ENCODE measurements around the gene IRX2.

The IRX2 gene

DNA sequence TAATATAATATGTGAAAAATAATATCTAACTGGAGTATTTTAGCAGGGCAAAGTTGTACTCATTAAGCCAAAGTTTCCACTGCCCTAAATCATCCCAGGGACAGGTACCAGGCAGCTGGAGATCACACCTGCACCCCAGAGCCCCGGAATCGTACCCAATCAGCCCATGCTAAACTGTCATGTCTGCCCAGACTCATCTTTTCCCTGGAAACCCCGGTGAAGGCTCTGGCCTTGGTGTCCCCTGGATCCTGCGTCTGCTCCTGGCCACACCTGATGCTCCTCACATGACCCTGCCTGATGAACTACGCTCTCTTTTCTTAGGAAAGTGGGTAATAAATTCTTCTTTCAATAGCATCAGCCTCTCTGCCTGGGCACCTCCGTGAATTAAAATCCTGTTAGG is 15.6 kb upstream of the IRX2 start:
- 92 to 93% methylated on average over 6 of the region's 6 CpGs for WGBS, 2 experiments

GRCh38 chr5:2764581-2764980 is 13.1 kb upstream of the IRX2 start:
- H3K27me3 ChIP-seq (ENCODE audit: control insufficient read depth, insufficient read depth, low read length, poor library complexity, severe bottlenecking), result no peaks in the 10 kb centered on the region
- peaks cover 5% of the 10 kb centered on the region for H3K4me1 ChIP-seq (ENCODE audit: control insufficient read depth, insufficient read depth, low read length)
- H3K27ac ChIP-seq (ENCODE audit: insufficient read depth, low read depth, low read length, poor library complexity, severe bottlenecking), result no peak overlapping the region
- H3K9me3 ChIP-seq (ENCODE audit: control insufficient read depth, low read length), result no peaks in the 10 kb centered on the region
- no peaks in the 10 kb centered on the region for H3K36me3 ChIP-seq (ENCODE audit: control insufficient read depth, insufficient read depth, low read length)
- H3K4me3 ChIP-seq (ENCODE audit: insufficient read depth, low read depth, low read length), result no peak overlapping the region
- 87 to 88% methylated on average over 15 of the region's 15 CpGs for WGBS, 2 experiments

More for the DNA sequence above, 15.6 kb upstream of the IRX2 start:
- H3K27ac ChIP-seq (ENCODE audit: insufficient read depth, low read depth, low read length, poor library complexity, severe bottlenecking), result no peak overlapping the region
- H3K4me1 ChIP-seq (ENCODE audit: control insufficient read depth, insufficient read depth, low read length), result no peaks in the 10 kb centered on the region
- H3K9me3 ChIP-seq (ENCODE audit: control insufficient read depth, low read length), result no peaks in the 10 kb centered on the region
- H3K27me3 ChIP-seq (ENCODE audit: control insufficient read depth, insufficient read depth, low read length, poor library complexity, severe bottlenecking), result no peaks in the 10 kb centered on the region
- H3K36me3 ChIP-seq (ENCODE audit: control insufficient read depth, insufficient read depth, low read length), result no peaks in the 10 kb centered on the region
- H3K4me3 ChIP-seq (ENCODE audit: insufficient read depth, low read depth, low read length), result no peak overlapping the region

- Histone ChIP-seq H3K27me3 (ENCODE audit: control insufficient read depth, insufficient read depth, low read length, poor library complexity, severe bottlenecking) (no peaks in the 10 kb centered on the region), H3K27ac (ENCODE audit: insufficient read depth, low read depth, low read length, poor library complexity, severe bottlenecking) (no peak overlapping the region), H3K4me3 (ENCODE audit: insufficient read depth, low read depth, low read length) (no peak overlapping the region), H3K36me3 (ENCODE audit: control insufficient read depth, insufficient read depth, low read length) (peaks cover 4% of the 10 kb centered on the region), H3K9me3 (ENCODE audit: control insufficient read depth, low read length) (no peaks in the 10 kb centered on the region), H3K4me1 (ENCODE audit: control insufficient read depth, insufficient read depth, low read length) (peaks cover 5% of the 10 kb centered on the region)
- WGBS, 2 experiments, result 97% methylated on average over 4 of the region's 4 CpGs
These were observed 12.0 kb upstream of the IRX2 start for GRCh38 chr5:2763533-2763794.

GRCh38 chr5:2762744-2763532 is 11.5 kb upstream of the IRX2 start:
- Histone ChIP-seq H3K27me3 (ENCODE audit: control insufficient read depth, insufficient read depth, low read length, poor library complexity, severe bottlenecking) (no peaks in the 10 kb centered on the region), H3K9me3 (ENCODE audit: control insufficient read depth, low read length) (no peaks in the 10 kb centered on the region), H3K27ac (ENCODE audit: insufficient read depth, low read depth, low read length, poor library complexity, severe bottlenecking) (no peak overlapping the region), H3K4me1 (ENCODE audit: control insufficient read depth, insufficient read depth, low read length) (peaks cover 5% of the 10 kb centered on the region), H3K4me3 (ENCODE audit: insufficient read depth, low read depth, low read length) (no peak overlapping the region), H3K36me3 (ENCODE audit: control insufficient read depth, insufficient read depth, low read length) (peaks cover 4% of the 10 kb centered on the region)
- WGBS, 2 experiments, result 88% methylated on average over 12 of the region's 12 CpGs

DNA sequence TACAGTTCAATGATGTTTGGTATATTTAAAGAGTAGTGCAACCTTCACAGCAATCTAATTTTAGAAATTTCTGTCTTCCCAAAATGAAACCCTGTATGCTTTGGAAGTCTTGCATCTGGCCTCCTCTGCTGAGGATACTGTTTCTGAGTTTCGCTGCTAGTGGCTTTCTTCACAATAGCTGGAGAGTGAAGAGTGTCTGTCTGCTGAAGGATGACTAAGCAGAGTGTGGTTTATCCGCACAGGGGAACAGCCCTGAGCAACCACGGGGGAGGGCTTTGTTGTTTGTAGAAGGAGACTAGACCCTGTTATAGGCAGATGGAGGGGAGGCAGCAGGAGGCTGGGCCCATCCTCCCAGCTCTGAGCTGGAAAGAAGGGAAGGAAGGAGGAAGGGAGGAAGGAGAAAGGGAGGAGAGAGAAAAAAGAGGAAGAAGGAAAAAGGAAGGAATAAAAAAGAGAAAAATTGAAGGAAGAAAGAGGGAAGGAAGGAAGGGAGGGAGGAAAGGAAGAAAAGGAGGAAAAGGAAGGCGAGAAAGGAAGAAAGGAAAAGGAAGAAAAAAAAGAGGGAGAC is 10.5 kb upstream of the IRX2 start:
- Histone ChIP-seq H3K36me3 (ENCODE audit: control insufficient read depth, insufficient read depth, low read length) (peaks cover 4% of the 10 kb centered on the region), H3K27ac (ENCODE audit: insufficient read depth, low read depth, low read length, poor library complexity, severe bottlenecking) (no peak overlapping the region), H3K27me3 (ENCODE audit: control insufficient read depth, insufficient read depth, low read length, poor library complexity, severe bottlenecking) (peaks cover 3% of the 10 kb centered on the region), H3K4me1 (ENCODE audit: control insufficient read depth, insufficient read depth, low read length) (peaks cover 5% of the 10 kb centered on the region), H3K9me3 (ENCODE audit: control insufficient read depth, low read length) (no peaks in the 10 kb centered on the region), H3K4me3 (ENCODE audit: insufficient read depth, low read depth, low read length) (no peak overlapping the region)
- 31 to 35% methylated on average over 4 of the region's 4 CpGs for WGBS, 2 experiments

DNA sequence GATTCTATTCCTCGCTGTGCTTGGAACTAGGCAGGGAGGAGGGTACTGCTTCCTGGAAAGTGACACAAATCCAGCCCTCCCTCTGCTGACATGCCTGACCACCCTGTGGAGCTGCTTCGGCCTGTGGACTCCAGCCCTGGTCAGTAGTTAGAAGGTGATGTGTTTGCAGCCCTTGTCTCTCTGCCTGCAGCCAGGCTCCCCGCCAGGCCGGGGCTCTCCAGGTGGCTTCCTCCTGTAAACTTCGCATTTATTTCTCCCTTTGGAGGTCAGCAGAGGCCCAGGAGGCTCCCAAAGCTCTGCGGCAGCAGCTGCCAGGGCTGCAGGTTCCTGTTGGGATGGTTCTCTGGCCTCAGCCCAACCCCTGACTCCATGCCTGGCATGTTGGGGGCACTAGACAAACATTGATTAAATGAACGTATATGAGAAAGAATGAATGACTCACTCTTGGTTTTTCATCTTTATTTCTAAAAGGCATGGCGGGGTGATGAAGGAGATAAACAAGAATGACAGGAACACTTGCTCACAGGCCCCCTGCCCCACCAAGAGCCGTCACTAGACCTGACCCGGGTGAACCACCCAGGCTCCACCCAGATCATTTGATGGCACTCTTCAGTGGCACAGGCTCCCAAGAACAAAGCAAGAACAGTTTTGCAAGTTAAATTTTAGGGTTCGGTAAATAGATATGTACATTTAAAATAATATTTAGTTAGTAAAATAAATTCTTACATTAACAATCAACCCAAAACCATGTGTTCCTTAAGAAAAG is 8.4 kb upstream of the IRX2 start:
- Histone ChIP-seq H3K9me3 (ENCODE audit: control insufficient read depth, low read length) (no peaks in the 10 kb centered on the region), H3K27me3 (ENCODE audit: control insufficient read depth, insufficient read depth, low read length, poor library complexity, severe bottlenecking) (peaks cover 23% of the 10 kb centered on the region), H3K36me3 (ENCODE audit: control insufficient read depth, insufficient read depth, low read length) (peaks cover 4% of the 10 kb centered on the region), H3K4me1 (ENCODE audit: control insufficient read depth, insufficient read depth, low read length) (peaks cover 9% of the 10 kb centered on the region), H3K4me3 (ENCODE audit: insufficient read depth, low read depth, low read length) (no peak overlapping the region), H3K27ac (ENCODE audit: insufficient read depth, low read depth, low read length, poor library complexity, severe bottlenecking) (no peak overlapping the region)
- 90 to 92% methylated on average over 10 of the region's 11 CpGs for WGBS, 2 experiments

GRCh38 chr5:2759091-2759490 is 7.6 kb upstream of the IRX2 start:
- Histone ChIP-seq H3K4me1 (ENCODE audit: control insufficient read depth, insufficient read depth, low read length) (peaks cover 9% of the 10 kb centered on the region), H3K27me3 (ENCODE audit: control insufficient read depth, insufficient read depth, low read length, poor library complexity, severe bottlenecking) (peaks cover 23% of the 10 kb centered on the region), H3K27ac (ENCODE audit: insufficient read depth, low read depth, low read length, poor library complexity, severe bottlenecking) (no peak overlapping the region), H3K36me3 (ENCODE audit: control insufficient read depth, insufficient read depth, low read length) (peaks cover 4% of the 10 kb centered on the region), H3K9me3 (ENCODE audit: control insufficient read depth, low read length) (no peaks in the 10 kb centered on the region), H3K4me3 (ENCODE audit: insufficient read depth, low read depth, low read length) (no peak overlapping the region)
- 94% methylated on average over 3 of the region's 3 CpGs for WGBS, 2 experiments

- H3K4me3 ChIP-seq (ENCODE audit: insufficient read depth, low read depth, low read length), result no peak overlapping the region
- H3K4me1 ChIP-seq (ENCODE audit: control insufficient read depth, insufficient read depth, low read length), result peaks cover 9% of the 10 kb centered on the region
- WGBS, 2 experiments, result 92 to 94% methylated on average over 6 of the region's 6 CpGs
- H3K36me3 ChIP-seq (ENCODE audit: control insufficient read depth, insufficient read depth, low read length), result peaks cover 4% of the 10 kb centered on the region
- no peak overlapping the region for H3K27ac ChIP-seq (ENCODE audit: insufficient read depth, low read depth, low read length, poor library complexity, severe bottlenecking)
- H3K9me3 ChIP-seq (ENCODE audit: control insufficient read depth, low read length), result no peaks in the 10 kb centered on the region
- H3K27me3 ChIP-seq (ENCODE audit: control insufficient read depth, insufficient read depth, low read length, poor library complexity, severe bottlenecking), result peaks cover 23% of the 10 kb centered on the region
These were observed 7.2 kb upstream of the IRX2 start for GRCh38 chr5:2758632-2759031.

DNA sequence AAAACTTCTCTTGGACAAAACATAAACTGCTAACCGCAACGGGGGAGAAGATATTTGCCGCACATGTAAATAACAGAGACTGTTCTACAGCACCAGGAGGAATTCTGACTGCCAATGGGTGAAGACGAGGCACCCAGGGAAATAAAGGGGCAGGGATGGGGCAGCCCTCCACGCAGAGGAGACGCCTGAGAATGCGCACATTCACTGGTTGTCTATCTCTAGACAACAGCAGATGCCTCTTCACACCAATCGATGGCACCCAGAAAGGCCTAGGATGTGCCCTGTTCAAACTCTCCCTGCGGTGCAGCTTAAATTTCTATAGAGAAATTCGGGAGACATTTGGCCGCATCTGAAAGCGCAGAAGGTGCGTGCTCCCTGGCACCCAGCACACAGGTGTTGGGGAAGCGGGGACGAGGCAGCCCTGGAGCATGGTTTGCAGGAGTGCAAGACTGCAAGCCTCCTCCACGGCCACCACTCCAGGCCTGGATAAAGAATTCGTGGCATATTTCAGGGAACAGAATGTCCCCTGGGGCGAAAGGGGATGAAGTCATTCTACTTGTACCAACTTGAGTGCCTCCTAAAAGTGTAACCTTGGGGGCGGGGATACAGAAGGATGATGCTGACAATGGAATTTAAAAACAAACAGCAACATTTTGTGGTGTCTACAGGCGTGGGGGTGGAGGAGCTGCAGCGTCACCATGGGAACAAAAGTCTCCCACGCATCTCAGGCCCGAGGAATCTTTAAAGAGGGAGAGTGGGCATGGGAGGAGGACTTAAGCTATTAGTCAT is 6.3 kb upstream of the IRX2 start:
- Histone ChIP-seq H3K27ac (ENCODE audit: insufficient read depth, low read depth, low read length, poor library complexity, severe bottlenecking) (no peak overlapping the region), H3K9me3 (ENCODE audit: control insufficient read depth, low read length) (no peaks in the 10 kb centered on the region), H3K27me3 (ENCODE audit: control insufficient read depth, insufficient read depth, low read length, poor library complexity, severe bottlenecking) (peaks cover 26% of the 10 kb centered on the region), H3K4me1 (ENCODE audit: control insufficient read depth, insufficient read depth, low read length) (peaks cover 9% of the 10 kb centered on the region), H3K36me3 (ENCODE audit: control insufficient read depth, insufficient read depth, low read length) (peaks cover 4% of the 10 kb centered on the region), H3K4me3 (ENCODE audit: insufficient read depth, low read depth, low read length) (no peak overlapping the region)
- WGBS, 2 experiments, result 62 to 68% methylated on average over 23 of the region's 23 CpGs
